T-helper 2 cell treated with Interferon-gamma antibody and Interleukin-4, amounts not matched to agents 5 μg/mL and 100 μg/mL, for 36 hours (primary cell): ENCODE results near the gene MMP24.

Source experiments
- DNase-seq: peaks from one replicate; pipeline ENCODE4 v3.0.0; 2021; ENCODE audit warnings: low spot score
- H3K27ac Mint-ChIP-seq: one replicate; pipeline ENCODE4 v1.8.0; 2021; ENCODE audit warnings: mild to moderate bottlenecking, mixed read lengths
- H3K27me3 Mint-ChIP-seq: one replicate; pipeline ENCODE4 v1.8.0; 2021; ENCODE audit warnings: low read depth, mixed read lengths
- H3K36me3 Mint-ChIP-seq: one replicate; pipeline ENCODE4 v1.8.0; 2021; ENCODE audit warnings: low read depth, mixed read lengths
- H3K4me1 Mint-ChIP-seq: one replicate; pipeline ENCODE4 v1.8.0; 2021; ENCODE audit warnings: low read depth, mixed read lengths
- H3K4me3 Mint-ChIP-seq: one replicate; pipeline ENCODE4 v1.8.0; 2022; ENCODE audit warnings: mild to moderate bottlenecking, moderate library complexity, mixed read lengths
- H3K9me3 Mint-ChIP-seq: one replicate; pipeline ENCODE4 v1.8.0; 2021; ENCODE audit warnings: mixed read lengths

Gene MMP24

GRCh38 chr20:35318502-35319157 lies 92.1 kb downstream of the MMP24 start:
- Mint-ChIP-seq H3K36me3 (peaks cover 5% of the 10 kb centered on the region), H3K27me3 (no peaks in the 10 kb centered on the region), H3K4me1 (peaks cover 24% of the 10 kb centered on the region), H3K27ac (no peak overlapping the region), H3K4me3 (no peak overlapping the region), H3K9me3 (no peaks in the 10 kb centered on the region)
- no peak for DNase-seq

GRCh38 chr20:35319192-35319870 lies 92.8 kb downstream of the MMP24 start:
- Mint-ChIP-seq H3K27me3 (no peaks in the 10 kb centered on the region), H3K4me3 (no peak overlapping the region), H3K36me3 (peaks cover 4% of the 10 kb centered on the region), H3K4me1 (peaks cover 24% of the 10 kb centered on the region), H3K9me3 (no peaks in the 10 kb centered on the region), H3K27ac (no peak overlapping the region)
- no peak for DNase-seq

GRCh38 chr20:35319871-35320197 lies 93.3 kb downstream of the MMP24 start:
- H3K9me3 Mint-ChIP-seq: no peaks in the 10 kb centered on the region
- peaks cover 19% of the 10 kb centered on the region for H3K4me1 Mint-ChIP-seq
- H3K36me3 Mint-ChIP-seq: peaks cover 4% of the 10 kb centered on the region
- H3K27ac Mint-ChIP-seq: no peak overlapping the region
- no peak overlapping the region for H3K4me3 Mint-ChIP-seq
- H3K27me3 Mint-ChIP-seq: no peaks in the 10 kb centered on the region
- no peak for DNase-seq

GRCh38 chr20:35320396-35321126 lies 94.1 kb downstream of the MMP24 start:
- Mint-ChIP-seq H3K4me1 (peaks cover 13% of the 10 kb centered on the region), H3K27ac (no peak overlapping the region), H3K4me3 (no peak overlapping the region), H3K9me3 (no peaks in the 10 kb centered on the region), H3K36me3 (peaks cover 2% of the 10 kb centered on the region), H3K27me3 (no peaks in the 10 kb centered on the region)
- no peak for DNase-seq

- no peaks in the 10 kb centered on the region for H3K27me3 Mint-ChIP-seq
- no peak overlapping the region for H3K4me3 Mint-ChIP-seq
- no peak overlapping the region for H3K27ac Mint-ChIP-seq
- no peak for DNase-seq
- no peaks in the 10 kb centered on the region for H3K9me3 Mint-ChIP-seq
- peaks cover 8% of the 10 kb centered on the region for H3K4me1 Mint-ChIP-seq
- H3K36me3 Mint-ChIP-seq: peaks cover 4% of the 10 kb centered on the region
These were observed 98.9 kb downstream of the MMP24 start for GRCh38 chr20:35325401-35325800.

- DNase-seq: no peak
- Mint-ChIP-seq H3K27ac (no peak overlapping the region), H3K9me3 (no peaks in the 10 kb centered on the region)
These were observed 99.7 kb downstream of the MMP24 start for GRCh38 chr20:35326021-35326739.

More at GRCh38 chr20:35326021-35326739, 99.7 kb downstream of the MMP24 start:
- no peak overlapping the region for H3K4me3 Mint-ChIP-seq
- H3K4me1 Mint-ChIP-seq: peaks cover 8% of the 10 kb centered on the region
- H3K36me3 Mint-ChIP-seq: peaks cover 4% of the 10 kb centered on the region
- no peaks in the 10 kb centered on the region for H3K27me3 Mint-ChIP-seq
